ENCODE data around the gene PZP. TPM values are rescaled to one million over a fixed set of nuclear protein-coding genes. Genes with fewer than 3 reads are reported as not detected.
"Not testable (repeated sequence)": the region's sequence is repeated elsewhere in the genome, so short reads cannot be mapped to it uniquely, and the experiment has no call there.

Gene PZP
- total RNA-seq, 1 donor from 2014 or later = 0.26 TPM

DNA sequence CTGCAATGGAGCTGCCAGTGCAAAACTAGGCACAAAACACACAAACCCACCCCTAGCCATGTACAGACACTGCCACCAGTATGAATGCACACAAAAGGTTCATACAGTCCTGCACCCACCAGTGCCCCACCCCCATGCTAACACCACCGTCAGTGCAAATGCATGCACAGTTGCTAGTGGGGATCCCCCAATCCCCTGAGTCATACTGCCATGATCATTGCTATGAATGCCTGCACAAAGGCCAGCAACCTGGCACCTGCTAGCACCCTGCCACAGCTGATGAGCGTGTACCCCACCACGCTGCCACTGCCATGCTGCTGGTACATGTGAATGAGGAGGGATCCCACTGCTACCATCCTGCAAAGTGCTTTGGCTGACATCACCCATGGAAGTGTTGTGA is 23.9 kb downstream of the PZP start:
- DNase-seq (ENCODE audit: low read depth in 2 of 2) = no peak

DNA sequence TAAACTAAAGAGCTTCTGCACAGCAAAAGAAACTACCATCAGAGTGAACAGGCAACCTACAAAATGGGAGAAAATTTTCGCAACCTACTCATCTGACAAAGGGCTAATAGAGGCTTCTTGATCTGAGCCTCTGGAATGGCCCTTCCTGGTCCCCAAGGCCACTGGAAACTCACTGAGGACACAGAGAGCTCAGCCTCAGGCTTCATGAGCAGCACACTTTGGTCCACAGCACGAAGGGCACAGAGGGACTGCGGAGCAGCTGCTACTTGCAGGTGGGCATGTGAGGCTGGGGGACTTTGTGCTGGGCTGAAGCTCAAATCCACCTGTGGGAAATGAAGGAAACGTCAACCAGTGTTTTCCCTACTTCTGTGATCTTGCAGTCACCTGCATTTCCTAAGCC is 27.4 kb downstream of the PZP start:
- no peak for DNase-seq (ENCODE audit: low read depth in 2 of 2)

DNA sequence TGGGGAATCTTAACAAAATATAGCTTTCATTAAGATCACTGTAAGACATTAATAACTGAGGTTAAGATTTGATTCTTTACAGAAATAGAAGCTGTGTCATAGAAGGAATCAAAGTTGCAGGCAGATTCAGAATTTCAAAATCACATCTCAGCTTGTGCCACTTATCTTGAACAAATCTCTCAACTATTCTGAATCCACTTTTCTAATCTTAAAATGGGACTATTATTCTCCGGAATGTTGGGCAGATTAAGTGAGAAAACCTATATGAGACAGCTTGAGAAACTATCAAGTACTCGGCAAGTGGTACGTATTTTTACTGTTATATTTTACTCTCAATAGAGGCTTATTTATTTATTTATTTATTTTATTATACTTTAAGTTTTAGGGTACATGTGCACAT is 28.4 kb downstream of the PZP start:
- no peak for DNase-seq (ENCODE audit: low read depth in 2 of 2)

DNA sequence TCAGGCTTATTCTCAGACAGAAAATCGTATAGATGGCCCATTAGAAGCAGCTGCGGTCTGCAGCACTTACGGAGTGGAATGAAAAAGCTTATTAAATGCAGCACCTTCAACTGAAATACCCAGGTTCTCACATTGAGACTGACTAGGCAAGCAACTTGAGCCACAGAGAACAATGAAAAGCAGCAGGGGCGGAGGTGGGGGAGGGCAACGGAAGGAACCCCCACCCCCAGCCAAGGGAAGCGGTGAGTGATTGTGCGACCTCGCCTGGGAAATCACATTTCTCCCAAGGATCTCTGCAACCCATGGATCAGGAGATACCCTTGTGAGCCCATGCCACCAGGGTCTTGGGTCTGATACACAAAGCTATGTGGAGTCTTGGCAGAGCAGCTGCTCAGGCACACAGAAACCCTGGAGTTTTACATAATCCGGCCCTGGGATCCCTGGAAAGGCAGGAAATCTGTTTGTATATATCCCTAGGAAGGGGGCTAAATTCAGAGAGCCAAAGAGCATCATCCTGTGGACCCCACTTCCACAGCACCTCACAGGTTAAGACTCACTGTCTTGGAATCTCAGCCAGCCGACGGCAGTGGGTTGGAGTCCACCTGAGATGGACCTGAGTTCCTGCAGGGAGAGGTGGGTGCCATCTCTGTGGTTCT is 38.1 kb downstream of the PZP start:
- DNase-seq (ENCODE audit: low read depth in 2 of 2) = peak in 1 of 2 donors; percentile 82

DNA sequence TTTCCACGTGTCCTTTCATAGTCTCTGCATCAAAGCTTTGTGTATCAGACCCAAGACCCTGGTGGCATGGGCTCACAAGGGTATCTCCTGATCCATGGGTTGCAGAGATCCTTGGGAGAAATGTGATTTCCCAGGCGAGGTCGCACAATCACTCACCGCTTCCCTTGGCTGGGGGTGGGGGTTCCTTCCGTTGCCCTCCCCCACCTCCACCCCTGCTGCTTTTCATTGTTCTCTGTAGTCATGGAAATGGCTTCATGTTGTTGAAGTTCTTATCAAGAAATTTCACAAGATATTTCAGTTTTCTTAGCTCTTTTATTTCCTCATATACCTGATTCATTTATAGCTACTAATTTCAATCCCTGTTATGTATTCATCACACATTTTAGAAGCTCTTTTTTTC is 40.9 kb downstream of the PZP start:
- peak in 1 of 2 donors; percentile 76 for DNase-seq (ENCODE audit: low read depth in 2 of 2)

DNA sequence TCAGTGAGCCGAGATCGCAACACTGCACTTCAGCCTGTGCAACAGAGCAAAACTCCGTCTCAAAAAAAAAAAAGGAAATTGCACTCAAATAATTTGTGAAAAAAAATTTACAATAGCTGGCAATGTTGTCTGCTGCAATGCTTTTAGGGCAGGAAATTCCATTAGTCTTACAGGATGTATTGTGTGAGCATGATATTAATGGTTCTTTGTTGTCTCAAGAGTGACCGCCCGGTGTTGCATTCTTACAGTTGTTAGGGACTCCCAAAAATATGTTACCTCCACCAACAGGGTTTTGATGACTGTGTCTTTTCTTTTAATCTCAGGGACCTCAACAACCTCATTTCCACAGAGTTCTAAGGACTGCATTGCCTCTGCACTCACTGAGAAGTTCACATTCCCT is 44.8 kb downstream of the PZP start:
- DNase-seq (ENCODE audit: low read depth in 2 of 2) = peak; percentile 85 to 91

DNA sequence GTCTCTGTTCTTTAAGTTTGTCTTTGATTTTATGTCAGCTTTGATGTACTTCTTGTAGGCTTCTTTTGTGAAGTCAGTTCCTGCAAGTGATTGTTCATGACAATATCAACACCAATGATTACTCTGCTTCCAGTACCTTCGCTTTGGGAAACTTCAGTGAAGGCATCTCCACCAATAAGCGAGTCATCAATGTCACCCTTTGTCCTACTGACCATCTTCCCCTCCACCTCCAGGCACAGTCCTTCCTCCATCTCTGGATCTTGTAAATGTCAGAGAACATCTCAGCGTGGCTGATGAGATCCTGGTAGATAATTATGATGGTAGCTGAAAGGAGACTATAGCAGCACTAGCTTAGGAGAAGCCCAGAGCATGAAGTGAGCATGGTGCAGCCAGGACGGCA is 52.1 kb downstream of the PZP start:
- no peak for DNase-seq (ENCODE audit: low read depth in 2 of 2)

DNA sequence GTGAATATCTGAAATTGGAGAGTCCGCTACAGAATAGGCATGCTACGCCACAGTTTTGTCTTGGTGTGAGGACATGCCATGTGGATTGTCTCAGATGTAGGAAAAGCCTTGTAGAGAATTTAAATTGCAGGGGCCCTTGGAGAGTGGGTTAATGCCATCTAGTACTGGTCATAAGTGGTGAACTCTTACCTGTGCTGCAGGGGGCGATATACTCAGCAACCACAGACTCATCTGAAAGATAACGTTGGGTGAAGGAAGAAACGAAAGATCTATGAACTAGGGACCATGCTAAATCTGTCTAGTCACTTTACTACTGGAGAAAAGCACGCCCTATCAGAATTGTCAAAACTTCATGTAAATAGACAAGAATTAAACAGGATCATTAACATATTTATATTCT is 58.8 kb downstream of the PZP start:
- DNase-seq (ENCODE audit: low read depth in 2 of 2) = no peak

DNA sequence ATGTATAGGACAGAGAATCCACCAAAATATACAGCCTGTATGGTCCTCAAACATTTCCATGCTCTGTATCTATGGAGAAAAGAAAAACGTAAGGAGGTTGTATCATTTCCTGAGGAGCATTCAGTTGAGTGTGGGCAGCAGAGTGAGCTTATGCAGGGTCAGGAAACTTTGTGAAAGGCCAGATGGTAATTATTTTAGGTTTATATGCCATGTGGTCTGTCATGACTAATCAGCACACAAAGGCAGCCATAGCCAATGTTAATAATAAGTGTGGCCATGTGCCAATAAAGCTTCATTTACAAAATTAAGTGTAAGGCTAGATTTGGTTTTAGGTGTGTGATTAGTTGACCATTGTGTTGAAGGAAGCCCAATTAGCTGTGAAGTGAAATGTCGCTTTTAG is 59.3 kb downstream of the PZP start:
- peak in 1 of 2 donors; percentile 58 for DNase-seq (ENCODE audit: low read depth in 2 of 2)

DNA sequence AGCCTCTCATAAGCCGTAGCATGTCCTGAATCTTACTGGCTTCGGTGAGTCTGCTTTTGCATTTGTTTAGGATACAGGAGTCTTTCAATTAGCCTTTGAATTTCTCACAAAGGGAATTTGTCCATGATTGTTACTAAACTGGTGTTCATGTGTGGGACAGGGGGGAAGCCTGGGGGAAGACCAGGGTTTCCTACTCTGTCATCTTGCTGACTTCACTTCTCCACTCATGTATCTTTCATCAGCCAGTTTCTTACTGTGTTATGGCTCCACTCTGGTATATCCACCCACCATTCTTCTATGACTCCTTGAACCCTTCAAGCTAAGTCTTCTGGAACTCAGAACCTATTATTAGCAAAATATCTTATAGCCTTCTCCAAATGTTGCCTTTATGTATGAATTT is 60.7 kb downstream of the PZP start:
- no peak for DNase-seq (ENCODE audit: low read depth in 2 of 2)

DNA sequence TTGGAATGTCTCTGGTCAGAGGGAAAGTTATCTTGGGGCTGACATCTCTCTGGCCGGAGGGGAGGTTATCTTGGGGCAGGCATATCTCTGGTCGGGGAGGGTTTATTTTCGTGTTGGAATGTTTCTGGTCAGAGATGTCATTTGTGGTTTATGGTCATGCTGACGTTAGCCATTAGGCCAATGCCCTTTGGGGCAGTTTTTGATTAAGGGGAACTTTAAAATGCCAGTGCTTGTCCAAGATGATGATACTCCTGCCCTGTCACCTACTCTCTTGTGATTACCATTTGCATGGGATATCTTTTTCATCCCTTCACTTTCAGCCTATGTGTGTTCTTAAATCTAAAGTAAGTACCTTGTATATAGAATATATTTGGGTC is 63.5 kb downstream of the PZP start:
- DNase-seq (ENCODE audit: low read depth in 2 of 2) = no peak

DNA sequence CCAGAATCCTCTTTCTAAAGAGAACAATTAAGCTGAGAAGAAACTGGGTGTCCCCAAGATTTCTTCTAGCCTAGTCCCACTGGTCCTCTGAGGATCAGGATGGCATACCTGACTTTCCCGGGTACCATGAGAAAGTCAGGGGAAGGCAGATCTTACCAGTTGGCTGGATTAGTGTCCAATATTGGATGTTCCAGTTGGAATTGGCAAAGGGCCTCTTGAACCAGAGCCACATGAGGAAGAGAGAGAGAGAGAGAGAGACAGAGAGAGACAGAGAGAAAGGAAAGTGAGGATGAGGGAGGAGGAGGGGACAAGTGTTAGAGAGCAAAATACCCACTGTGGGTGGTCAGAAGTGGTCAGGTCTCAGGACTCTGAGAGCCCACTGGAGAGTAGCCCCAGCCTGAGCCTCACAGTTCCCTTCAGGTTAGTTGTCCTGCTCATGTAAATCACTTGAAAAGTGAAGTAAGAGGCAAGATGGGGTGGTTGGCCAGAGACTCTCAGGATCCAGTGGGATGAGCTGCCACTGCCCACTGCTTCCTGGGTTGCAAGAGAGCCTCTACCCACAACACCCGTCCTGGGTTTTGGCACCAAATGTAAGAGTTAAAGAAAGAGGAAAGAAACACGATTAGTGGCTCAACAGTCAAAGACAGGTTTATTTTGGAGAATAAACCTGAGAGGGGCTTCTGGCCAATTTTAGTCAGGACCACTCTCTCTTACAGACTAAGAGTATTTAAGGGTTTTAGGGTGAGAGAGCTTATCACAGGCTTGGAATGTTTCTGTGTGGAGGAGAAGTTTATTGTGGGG is 64.1 kb downstream of the PZP start:
- DNase-seq (ENCODE audit: low read depth in 2 of 2) = no peak

DNA sequence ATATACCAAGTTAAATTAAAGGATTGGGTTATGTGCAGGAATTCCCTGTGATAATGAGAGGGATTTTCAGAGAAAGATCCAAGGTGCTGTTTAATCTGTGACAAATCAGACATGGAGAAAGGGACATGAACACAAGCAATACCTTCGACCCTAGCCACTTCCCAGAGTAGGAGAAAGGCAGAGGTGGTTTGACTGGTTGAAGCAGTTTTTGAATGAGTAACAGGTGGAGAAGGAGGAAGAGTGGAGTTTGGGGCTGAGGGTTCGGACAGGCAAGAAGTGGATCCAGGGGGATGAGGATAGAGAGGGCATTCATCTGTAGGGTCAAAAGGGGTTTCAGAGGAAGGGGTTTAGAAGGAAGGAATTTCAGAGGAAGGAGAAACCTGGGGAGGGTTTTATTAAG is 65.1 kb downstream of the PZP start:
- DNase-seq (ENCODE audit: low read depth in 2 of 2) = no peak

DNA sequence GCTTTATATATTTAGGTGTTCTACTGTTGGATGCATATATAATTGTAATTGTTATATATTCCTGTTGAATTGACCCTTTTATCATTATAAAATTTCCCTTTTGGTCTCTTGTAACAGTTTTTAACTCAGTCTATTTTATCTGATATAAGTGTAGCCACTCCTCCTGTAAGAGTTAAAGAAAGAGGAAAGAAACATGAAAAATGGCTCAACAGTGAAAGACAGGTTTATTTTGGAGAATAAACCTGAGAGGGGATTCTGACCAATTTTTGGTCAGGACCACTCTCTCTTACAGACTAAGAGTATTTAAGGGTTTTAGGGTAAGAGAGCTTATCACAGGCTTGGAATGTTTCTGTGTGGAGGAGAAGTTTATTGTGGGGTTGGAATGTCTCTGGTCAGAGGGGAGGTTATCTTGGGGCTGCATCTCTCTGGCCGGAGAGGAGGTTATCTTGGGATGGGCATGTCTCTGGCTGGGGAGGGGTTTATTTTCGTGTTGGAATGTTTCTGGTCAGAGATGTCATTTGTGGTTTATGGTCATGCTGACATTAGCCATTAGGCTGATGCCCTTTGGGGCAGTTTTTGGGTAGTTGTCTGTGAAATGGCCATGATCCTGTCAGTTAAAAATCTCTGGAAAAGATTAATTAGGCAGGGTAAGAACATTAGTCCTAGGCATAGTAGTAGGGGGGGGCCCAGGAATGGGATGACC is 68.5 kb downstream of the PZP start:
- not testable (repeated sequence) for DNase-seq (ENCODE audit: low read depth in 2 of 2)

DNA sequence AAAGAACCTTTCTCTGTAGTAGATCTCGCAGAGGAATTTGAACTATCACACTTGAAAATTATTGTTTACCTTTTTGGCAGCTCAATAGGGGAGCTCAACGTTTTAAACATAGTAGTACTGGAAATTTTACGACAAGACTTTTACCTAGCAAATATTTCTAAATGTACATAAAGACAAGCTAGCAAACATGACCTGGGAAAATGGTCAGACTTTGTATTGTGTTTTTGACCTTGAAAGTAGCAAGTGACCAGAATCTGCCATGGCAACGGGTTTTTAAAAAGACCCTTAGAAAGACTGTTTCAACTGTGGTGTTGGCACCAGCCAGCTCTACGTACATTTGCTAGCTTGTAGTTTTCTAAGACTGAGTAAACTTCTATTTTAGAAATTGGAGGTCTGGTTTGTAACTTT is 72.3 kb downstream of the PZP start:
- DNase-seq (ENCODE audit: low read depth in 2 of 2) = no peak

DNA sequence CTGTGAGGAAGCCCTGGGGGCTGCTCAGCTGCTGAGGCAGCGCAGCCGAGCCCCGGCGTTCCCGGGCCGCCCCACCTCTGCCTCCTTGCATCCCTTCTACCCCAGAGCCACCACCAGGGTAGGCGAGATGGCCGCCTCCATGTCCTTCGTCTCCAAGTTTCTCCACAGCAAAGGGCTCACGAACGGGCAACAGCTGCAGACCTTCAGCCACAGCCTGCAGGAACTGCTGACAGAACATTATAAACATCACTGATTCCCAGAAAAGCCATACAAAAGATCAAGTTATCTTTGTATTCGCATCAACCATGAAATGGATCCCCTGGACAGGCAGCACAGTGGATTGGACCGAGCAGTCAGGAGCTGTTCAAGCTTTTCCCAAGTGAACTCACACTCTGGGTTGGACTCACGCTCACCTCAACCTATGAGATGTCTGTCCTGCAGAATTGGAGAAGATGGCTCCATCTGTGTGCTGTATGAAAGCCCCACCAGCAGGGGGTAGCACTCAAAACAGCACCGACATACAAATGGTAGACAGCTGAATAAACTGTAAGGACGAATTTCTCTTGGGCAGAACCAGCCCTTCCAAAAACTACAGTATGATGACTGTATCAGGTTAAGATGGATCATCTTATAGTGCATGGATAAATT is 73.1 kb downstream of the PZP start:
- DNase-seq (ENCODE audit: low read depth in 2 of 2) = peak; percentile 22 to 49

DNA sequence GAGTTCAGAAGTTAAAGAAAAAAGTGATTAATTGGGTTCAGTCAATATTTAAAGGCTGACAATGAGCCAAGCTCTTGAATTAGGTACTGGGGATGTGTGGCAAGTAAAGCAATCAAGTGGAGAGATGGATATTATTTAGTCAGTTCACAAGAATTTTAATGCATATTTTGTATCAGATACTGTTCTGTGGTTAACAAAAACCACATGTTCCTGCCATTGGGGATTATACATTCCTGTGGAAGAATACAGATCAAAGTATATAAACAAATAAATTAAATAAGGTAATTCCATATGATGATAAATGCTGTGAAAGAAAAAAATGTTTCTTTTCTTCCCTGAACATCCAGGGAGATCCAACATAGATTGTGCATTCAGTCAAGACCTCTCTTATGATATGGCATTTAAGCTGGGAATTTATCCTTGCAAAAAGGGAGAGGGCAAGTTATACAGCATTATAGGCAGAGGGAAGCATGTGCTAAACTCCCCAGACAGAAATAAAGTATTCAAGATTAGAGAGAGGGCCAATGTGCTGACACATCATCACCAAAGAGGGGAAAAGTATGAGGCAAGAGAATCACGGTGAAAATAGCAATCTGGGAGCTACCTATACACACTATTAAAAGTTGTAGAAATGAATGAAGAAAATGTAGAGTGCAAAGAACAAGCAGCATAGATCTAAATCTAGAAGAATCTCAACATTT is 74.8 kb downstream of the PZP start:
- DNase-seq (ENCODE audit: low read depth in 2 of 2) = no peak

DNA sequence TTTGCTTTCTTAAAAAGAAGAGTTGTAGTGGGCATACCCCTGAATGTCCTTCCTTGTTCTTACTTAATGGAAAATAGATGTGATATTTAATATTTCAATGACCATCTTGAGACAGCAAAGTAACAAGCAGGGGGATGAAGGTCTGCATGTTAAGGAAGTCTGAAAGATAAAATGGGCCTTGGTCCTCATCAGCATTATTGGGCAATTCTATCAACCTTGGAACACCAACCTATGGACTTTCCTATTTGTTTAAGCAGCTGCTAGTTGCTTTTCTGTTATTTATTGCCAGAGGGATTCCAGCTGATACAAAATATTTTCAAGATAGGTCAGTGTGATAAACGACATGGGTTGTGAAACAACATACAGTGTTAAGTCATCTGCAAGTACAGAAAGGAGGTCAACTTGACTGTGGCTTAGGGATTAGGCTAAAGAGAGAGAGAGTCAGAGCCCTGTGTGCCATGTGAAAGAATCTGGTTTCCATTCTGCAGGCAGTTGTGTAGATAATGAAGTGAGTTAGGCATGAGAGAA is 76.1 kb downstream of the PZP start:
- DNase-seq (ENCODE audit: low read depth in 2 of 2) = no peak

DNA sequence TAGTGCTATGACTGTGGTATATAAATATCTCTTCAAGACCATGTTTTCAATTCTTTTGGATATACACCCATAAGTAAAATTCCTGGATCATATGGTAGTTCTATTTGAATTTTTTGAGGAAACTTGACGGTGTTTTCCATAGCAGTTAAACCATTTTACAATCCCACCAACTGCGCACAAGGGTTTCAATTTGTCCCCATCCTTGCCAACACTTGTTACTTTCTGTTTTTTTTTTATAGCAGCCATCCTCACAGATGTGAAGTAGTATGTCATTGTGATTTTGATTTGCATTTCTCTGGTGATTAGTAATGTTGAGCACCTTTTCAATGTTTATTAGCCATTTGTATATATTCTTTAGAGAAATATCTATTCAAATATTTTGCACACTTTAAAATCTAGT is 78.0 kb downstream of the PZP start:
- DNase-seq (ENCODE audit: low read depth in 2 of 2) = no peak

DNA sequence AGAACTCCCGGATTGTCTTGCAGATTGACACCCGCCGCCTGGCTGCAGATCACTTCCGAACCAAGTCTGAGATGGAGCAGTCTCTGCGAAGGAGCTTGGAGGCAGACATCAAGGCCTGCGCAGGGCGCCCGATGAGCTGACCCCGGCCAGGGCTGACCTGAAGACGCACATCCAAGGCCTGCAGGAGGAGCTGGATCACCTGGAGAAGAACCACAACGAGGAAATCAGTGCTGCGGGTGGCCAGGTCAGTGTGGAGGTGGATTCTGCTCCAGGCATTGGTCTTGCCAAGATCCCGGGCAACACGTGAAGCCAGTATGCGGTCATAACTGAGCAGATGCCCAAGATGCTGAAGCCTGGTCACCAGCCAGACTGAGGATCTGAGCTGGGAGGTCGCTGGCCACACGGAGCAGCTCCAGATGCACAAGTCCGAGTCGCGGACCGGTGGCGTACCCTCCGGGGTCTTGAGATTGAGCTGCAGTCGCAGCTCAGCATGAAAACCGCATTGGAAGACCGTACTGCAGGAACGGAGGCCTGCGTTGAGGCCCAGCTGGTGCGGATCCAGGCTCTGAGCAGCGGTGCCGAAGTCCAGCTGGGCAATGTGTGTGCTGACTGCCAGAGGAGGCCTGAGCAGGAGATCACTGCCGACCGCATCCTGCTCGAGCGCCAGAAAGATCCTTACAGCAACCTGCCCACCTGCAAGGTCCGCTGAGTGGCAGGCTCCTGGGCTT is 80.1 kb downstream of the PZP start:
- DNase-seq (ENCODE audit: low read depth in 2 of 2) = no peak

DNA sequence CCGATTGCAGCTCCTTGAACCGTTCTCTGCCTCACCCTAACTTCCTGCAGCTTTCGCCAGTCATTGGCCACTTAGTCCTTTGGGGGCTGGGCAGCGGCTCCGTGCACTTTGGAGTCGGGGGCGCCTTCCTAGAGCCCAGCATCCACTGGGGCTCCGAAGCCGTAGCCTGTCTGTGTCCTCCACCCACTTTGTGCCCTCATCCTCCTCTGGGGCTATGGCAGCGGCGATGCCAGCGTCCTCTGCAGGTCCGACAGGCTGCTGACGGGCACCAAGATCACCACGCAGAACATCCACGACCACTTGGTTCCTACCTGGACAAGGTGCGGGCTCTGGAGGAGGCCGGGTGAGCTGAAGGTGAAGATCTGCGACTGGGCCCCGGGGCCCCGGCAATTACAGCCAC is 80.7 kb downstream of the PZP start:
- DNase-seq (ENCODE audit: low read depth in 2 of 2) = no peak

Measured in dermis microvascular lymphatic vessel endothelial cell (primary cell).